Posterior cingulate gyrus (tissue), 11 donors: Measurements from ENCODE around the gene POLD4.
"Not testable (repeated sequence)": the region's sequence is repeated elsewhere in the genome, so short reads cannot be mapped to it uniquely, and the experiment has no call there.

ENCODE experiments used
- DNase-seq, 10 donors: peaks; one replicate each; pipeline versions ENCODE4 v3.0.0 to v3.0.0-alpha.2; 2020 to 2021; ENCODE audit warnings: mixed read lengths in 3 of 10
- intact Hi-C: fragments of 100-400 bp; cut with DNase I; formaldehyde crosslinking; loops from one replicate; pipeline ENCODE4 v1.15.1; 2023

The POLD4 gene

GRCh38 chr11:67353317-67354074 lies at the start of gene POLD4:
Gene POLD4 (minus strand): TSS chr11:67353546. CDS start chr11:67353399, 147 bp downstream.
- peak; percentile 96 to 100 (median 99) for DNase-seq
- intact Hi-C loops = loop anchor here (5.0 kb wide), 1 partner anchor 154 kb away; the partner anchor contains the start of genes CDK2AP2 and PITPNM1

GRCh38 chr11:67403085-67403484 lies 49.7 kb upstream of the POLD4 start:
- intact Hi-C loops = loop anchor here (5.0 kb wide), 1 partner anchor 104 kb away; the partner anchor contains the start of genes CDK2AP2 and PITPNM1
- DNase-seq = not testable (repeated sequence)

- not testable (repeated sequence) for DNase-seq
- intact Hi-C loops = loop anchor here (5.0 kb wide), 1 partner anchor 105 kb away; the partner anchor contains the start of genes CDK2AP2 and PITPNM1
Measured at GRCh38 chr11:67402192-67402839, 49.0 kb upstream of the POLD4 start.

GRCh38 chr11:67401495-67402191 lies 48.3 kb upstream of the POLD4 start, which contains the start of gene PPP1CA:
Gene PPP1CA (minus strand): TSS chr11:67401858. CDS start chr11:67401782, 76 bp downstream.
- intact Hi-C loops = loop anchor here (1.0 to 5.0 kb wide), 3 partner anchors 10 to 106 kb away; partner anchors contain the start of genes CDK2AP2, PITPNM1, RAD9A and TMEM134
- peak; percentile 82 to 99 (median 90) for DNase-seq

- DNase-seq = peak in 1 of 10 donors; percentile 87
- intact Hi-C loops = loop anchor here (1.0 to 5.0 kb wide), 3 partner anchors 10 to 106 kb away; partner anchors contain the start of genes CDK2AP2, PITPNM1, RAD9A and TMEM134
Measured at GRCh38 chr11:67400942-67401494, 47.7 kb upstream of the POLD4 start.

- intact Hi-C loops = loop anchor here (5.0 kb wide), 1 partner anchor 107 kb away; the partner anchor contains the start of genes CDK2AP2 and PITPNM1
- no peak for DNase-seq
Measured at GRCh38 chr11:67400251-67400941, 47.0 kb upstream of the POLD4 start.

GRCh38 chr11:67398661-67399563 lies 45.6 kb upstream of the POLD4 start:
- DNase-seq = no peak
- intact Hi-C loops = no loop called here

GRCh38 chr11:67397986-67398660 lies 44.8 kb upstream of the POLD4 start:
- no peak for DNase-seq
- intact Hi-C loops = no loop called here

GRCh38 chr11:67397536-67397935 lies 44.2 kb upstream of the POLD4 start:
- no peak for DNase-seq
- intact Hi-C loops = no loop called here

- DNase-seq = no peak
- intact Hi-C loops = no loop called here
Measured at GRCh38 chr11:67396587-67397389, 43.4 kb upstream of the POLD4 start.

- intact Hi-C loops = no loop called here
- no peak for DNase-seq
Measured at GRCh38 chr11:67396259-67396581, 42.9 kb upstream of the POLD4 start.

- DNase-seq = no peak
- intact Hi-C loops = no loop called here
Measured at GRCh38 chr11:67395555-67396258, 42.4 kb upstream of the POLD4 start.

GRCh38 chr11:67393990-67394389 lies 40.6 kb upstream of the POLD4 start:
- intact Hi-C loops = no loop called here
- no peak for DNase-seq

GRCh38 chr11:67393437-67393836 lies 40.1 kb upstream of the POLD4 start:
- intact Hi-C loops = no loop called here
- peak in 1 of 10 donors; percentile 82 for DNase-seq

GRCh38 chr11:67392183-67392715 lies 38.9 kb upstream of the POLD4 start:
- peak in 1 of 10 donors; percentile 78 for DNase-seq
- intact Hi-C loops = no loop called here
